Prostate gland (tissue), 2 donors: Measurements from ENCODE around the gene BPIFB4.

Experiments used
- CTCF ChIP-seq, 4 experiments: fragments of 200-600 bp in 2 of 4; fragments of 450-650 bp in 2 of 4; sonication (generic) in 2 of 4; IDR thresholded peaks; 1 replicate in 3 of 4; 2 replicates in 1 of 4; pipeline ENCODE4 v1.5.1; 2016 to 2019; ENCODE audit warnings: antibody characterized with exemption in 4 of 4, mild to moderate bottlenecking in 2 of 4, moderate library complexity in 2 of 4
- POLR2A ChIP-seq: fragments of 450-650 bp; IDR thresholded peaks from one replicate; pipeline ENCODE4 v1.6.1; 2016; ENCODE audit warnings: antibody characterized with exemption, mild to moderate bottlenecking
- POLR2AphosphoS5 ChIP-seq: sonication (generic); formaldehyde crosslinking; IDR thresholded peaks from one replicate; pipeline ENCODE4 v1.6.1; 2017; ENCODE audit warnings: antibody characterized with exemption

GRCh38 chr20:33091693-33092092 lies 12.2 kb downstream of the BPIFB4 start:
- no peak for TF ChIP-seq CTCF (IDR thresholded peaks at IDR 0.05)
- no peak for TF ChIP-seq POLR2A
- TF ChIP-seq POLR2AphosphoS5 = no peak
